Measurements from ENCODE around the gene SLC25A46.
"Not testable (repeated sequence)": the region's sequence is repeated elsewhere in the genome, so short reads cannot be mapped to it uniquely, and the experiment has no call there.

Gene SLC25A46

DNA sequence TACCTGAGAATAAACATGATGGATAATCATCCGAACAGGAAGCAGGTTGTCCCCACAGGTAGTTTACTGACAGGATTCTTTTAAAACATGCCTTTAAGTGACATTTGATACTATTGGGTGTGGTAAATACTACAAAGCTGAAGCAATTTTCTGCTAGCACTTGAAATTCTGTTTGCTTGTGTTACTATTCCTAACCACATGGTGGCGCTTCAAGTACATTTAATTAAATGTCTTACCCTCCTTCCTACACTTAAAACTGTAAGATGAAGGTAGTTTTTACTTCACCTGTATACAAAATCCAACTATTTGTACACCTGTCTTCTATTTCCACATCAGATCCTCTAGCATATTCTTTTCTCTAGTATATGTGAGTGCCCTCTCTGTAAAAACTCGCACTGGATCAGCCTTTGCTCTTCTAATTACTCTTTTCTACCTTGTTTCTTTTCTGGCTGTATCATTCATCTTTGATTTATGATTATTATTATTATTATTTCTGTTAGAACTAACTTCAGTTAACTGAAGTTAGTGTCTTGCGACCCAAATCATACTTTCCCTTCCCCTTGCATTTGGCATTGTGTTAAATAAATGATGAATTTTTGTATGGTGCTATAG lies 18.4 kb downstream of the SLC25A46 start:
- DNase-seq (ENCODE audit: low read depth): no peak

DNA sequence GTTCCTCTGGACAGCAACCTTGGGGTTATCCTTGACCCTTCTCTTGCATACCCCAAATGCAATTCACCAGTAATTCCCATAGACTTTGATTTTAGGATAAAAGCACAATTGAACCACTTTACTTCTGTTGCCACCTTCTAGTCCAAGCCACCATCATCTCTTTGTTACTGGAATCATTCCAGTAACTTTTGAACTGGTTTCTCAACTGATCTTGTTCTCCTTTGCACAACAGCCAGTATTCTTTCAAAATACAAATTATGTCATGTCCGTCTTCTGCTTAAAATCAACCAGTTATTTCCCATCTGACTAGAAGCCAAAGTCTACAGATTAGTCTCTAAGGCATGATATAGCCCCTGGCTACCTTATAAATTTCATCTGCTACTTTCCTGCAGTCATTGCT lies 21.4 kb downstream of the SLC25A46 start:
- no peak for DNase-seq (ENCODE audit: low read depth)

DNA sequence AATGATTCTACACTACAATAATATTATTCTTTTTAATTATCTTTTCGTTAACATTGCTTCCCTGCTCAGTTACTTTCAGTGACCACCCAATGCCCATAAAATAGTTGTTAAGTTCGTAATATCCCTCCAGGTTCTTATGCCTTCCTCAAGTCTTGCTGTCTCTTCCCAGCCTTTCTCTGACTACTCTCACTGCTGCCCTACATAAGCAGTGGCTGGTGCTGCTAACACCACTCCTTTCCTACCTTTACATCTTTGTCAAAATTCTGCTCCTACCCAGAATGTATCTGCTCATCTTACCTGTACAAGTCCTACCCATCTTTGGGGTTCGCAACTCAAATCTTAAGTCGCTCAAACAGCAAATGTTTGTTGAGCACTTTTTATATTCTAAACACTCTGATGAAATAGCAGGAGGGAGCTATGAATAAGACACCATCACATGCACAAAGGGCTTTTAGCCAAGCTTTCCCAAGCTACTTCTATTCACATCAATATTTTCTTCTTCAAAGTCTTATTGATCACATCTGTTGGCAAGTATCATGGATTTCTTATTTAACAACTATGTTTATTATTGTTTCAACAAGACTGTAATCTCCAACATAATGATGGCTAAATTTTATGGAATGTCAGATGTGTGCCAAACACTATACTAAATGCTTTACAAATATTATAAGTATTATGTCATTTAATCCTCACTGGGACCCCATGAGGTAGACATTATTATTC lies 29.5 kb downstream of the SLC25A46 start:
- DNase-seq (ENCODE audit: low read depth): no peak

DNA sequence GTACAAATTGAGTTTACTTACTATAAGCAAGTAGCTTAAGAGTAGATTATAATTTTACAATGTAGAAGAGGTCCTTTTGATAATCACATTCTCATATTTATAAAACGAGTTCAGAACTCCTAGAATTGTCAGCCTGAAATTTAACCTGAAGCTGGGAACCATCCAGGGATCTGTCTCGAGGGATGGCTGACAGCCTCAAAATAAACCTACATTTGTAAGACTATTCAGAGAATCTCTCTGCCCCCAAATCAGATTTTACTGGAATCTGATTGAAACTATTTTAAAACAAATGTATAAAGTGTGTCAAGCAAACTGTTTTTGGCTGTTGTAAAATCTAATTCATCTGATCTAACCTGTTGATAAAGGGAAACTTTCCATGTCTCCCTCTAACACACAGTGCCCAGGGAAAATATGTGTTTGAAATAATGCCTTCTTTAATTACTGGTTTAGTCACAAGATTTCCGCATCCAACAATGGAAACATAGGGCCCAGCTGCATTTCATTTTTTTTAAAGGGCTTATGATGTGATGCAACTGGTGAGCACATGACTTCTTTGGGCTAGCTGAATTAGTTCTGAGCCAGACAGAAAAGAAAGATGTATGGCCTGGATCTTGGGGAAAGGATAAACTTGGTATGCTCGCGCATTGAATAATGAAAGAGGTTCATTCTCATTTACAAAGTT lies 30.3 kb downstream of the SLC25A46 start:
- DNase-seq (ENCODE audit: low read depth): no peak

DNA sequence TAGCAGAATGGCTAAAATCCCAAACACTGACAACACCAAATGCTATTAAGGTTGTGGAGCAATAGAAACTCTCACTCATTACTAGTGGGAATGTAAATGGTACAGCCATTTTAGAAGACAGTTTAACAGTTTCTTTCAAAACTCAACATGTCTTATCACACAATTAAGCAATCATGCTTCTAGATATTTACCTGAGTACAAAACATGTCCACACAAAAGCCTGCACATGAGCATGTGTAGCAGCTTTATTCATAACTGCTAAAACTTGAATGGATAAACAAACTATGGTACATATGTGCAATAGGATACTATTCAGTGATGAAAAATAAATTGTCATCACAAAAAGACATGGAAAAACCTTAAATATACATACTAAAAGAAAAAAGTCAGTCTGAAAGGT lies 31.5 kb downstream of the SLC25A46 start:
- DNase-seq (ENCODE audit: low read depth): no peak

DNA sequence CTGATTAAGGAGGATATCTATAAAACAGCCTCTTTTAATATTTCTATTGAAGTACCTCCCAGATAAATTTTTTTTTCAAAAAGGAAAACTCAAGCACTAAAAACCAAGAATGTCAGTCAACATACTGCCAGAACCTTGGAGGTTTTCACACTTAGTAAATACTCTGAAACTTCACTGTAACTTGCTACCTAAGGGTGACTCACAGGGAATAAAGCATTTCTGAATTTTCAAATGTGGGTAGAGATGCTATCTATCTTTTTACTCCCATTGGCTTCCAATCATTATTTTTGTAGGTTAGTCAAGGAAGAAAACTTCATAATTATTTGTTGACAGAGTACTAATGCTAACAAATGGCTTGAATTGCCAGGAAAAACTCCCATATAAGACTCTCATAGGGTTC lies 46.1 kb downstream of the SLC25A46 start:
- DNase-seq (ENCODE audit: low read depth): no peak

- DNase-seq (ENCODE audit: low read depth): no peak
These were observed 46.5 kb downstream of the SLC25A46 start for GRCh38 chr5:110785356-110785755.

DNA sequence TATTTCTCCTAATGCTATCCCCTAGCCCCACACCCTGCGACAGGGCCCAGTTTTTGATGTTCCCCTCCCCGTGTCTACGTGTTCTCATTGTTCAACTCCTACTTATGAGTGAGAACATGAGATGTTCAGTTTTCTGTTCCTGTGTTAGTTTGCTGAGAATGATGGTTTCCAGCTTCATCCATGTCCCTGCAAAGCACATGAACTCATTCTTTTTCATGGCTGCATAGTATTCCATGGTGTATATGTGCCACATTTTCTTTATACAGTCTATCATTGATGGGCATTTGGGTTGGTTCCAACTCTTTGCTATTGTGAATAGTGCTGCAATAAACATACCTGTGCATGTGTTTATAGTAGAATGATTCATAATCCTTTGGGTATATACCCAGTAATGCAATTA lies 49.2 kb downstream of the SLC25A46 start:
- not testable (repeated sequence) for DNase-seq (ENCODE audit: low read depth)

DNA sequence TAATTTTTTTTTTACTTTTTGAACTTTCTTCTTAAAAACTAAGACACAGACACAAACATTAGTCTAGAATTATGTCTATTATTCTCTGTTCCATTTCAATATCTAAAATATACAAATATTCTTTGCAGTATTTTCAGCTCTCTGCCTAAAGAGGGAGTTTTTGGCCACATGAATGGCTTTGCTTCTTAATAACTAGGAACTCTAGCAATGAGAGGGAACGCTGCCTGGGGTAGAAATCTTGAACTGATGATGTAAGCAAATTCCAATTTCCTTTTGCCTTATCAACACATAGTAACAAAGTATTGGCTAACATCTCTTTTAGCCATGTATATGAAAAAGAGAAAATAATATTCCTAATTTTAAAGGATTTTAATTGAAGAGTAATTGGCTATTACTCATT lies 51.9 kb downstream of the SLC25A46 start:
- no peak for DNase-seq (ENCODE audit: low read depth)

DNA sequence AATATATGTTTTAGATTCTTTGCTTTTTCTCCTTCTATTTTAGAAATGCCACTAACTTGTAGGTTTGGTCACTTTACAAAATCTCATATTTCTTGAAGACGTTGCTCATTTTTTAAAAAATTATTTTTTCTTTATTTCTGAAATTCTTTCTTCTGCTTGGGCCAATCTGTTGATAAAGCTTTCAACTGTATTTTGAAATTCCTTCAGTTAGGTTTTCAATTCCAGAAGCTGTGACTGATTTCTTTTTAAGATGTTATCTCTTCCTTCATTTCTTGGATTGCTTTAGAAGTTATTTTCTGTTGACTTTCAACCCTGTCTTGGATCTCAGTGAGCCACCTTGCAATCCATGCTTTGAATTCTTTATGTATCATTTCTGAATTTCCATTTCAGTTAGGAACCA lies 64.2 kb downstream of the SLC25A46 start:
- no peak for DNase-seq (ENCODE audit: low read depth)

DNA sequence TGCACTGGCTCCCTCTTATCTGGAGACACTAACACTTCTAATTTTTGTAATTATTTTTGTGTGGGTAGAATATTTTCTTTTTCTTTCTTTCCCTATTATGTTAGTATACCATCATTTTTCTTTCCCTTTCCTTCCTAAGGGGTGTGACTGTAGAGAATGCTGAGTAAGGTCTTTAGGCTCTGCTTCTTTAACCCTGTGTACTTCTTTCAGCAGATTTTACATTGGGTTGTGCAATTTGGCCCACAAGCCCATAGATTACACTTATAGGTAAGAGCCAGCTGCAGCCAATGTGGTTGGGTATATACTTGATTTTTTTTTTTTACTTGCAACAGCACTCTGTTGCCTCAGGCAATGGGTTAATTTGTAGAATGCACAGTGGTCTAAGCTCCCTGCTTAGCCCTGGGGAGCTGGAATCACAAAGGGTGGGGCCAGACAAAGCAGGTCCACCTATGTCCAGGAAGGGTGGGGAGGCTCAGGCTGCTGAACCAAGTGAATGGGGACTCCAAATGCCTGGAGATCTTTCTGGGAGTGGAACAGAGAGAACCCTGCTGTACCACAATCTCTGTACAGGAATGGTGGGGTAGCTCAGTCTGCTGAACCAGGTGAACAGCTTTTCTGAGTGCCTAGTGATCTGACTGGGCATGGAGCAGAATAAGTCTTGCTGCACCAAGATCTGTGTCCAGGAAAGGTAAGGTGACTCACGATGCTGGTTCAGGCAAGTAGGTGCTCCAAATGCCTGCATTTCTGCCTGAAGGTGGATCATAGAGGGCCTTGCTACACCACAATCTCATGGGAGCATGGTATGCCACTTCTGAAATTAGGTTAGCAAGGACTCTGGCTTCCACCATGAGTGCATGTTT lies 64.9 kb downstream of the SLC25A46 start:
- no peak for DNase-seq (ENCODE audit: low read depth)

GRCh38 chr5:110807169-110807568 lies 68.4 kb downstream of the SLC25A46 start:
- DNase-seq (ENCODE audit: low read depth): no peak

GRCh38 chr5:110809006-110809405 lies 70.2 kb downstream of the SLC25A46 start:
- no peak for DNase-seq (ENCODE audit: low read depth)

Data from T-helper 22 cell (primary cell).